Hepatocyte (in vitro differentiated cells): ENCODE measurements around the gene SCGB2B2. TPM values are rescaled to one million over a fixed set of nuclear protein-coding genes. Genes with fewer than 3 reads are reported as not detected.

Source experiments
- DNase-seq: peaks from one replicate; pipeline ENCODE4 v3.0.0-alpha.2; 2016; ENCODE audit warnings: low spot score
- H2AFZ ChIP-seq: fragments of 200-600 bp; sonication (generic); 2 replicates; pipeline ENCODE4 v1.6.0; 2016; ENCODE audit warnings: antibody characterized with exemption, mild to moderate bottlenecking
- H3K27ac ChIP-seq: fragments of 200-600 bp; sonication (generic); 2 replicates; pipeline ENCODE4 v1.5.1; 2016; ENCODE audit warnings: mild to moderate bottlenecking
- H3K27me3 ChIP-seq: fragments of 200-600 bp; sonication (generic); 2 replicates; pipeline ENCODE4 v1.6.1; 2016
- H3K36me3 ChIP-seq: fragments of 200-600 bp; sonication (generic); replicated peaks from 2 replicates; pipeline ENCODE4 v1.5.1; 2016; ENCODE audit warnings: low read depth; ENCODE audit not compliant: insufficient read depth
- H3K4me1 ChIP-seq: fragments of 200-600 bp; sonication (generic); 2 replicates; pipeline ENCODE4 v1.5.1; 2016; ENCODE audit warnings: mild to moderate bottlenecking, moderate library complexity; ENCODE audit not compliant: insufficient read depth
- H3K4me2 ChIP-seq: fragments of 200-600 bp; sonication (generic); 2 replicates; pipeline ENCODE4 v1.6.0; 2016
- H3K4me3 ChIP-seq: fragments of 200-600 bp; sonication (generic); 2 replicates; pipeline ENCODE4 v1.5.1; 2016; ENCODE audit warnings: mild to moderate bottlenecking
- H3K79me2 ChIP-seq: fragments of 200-600 bp; sonication (generic); 2 replicates; pipeline ENCODE4 v1.6.0; 2017; ENCODE audit warnings: mild to moderate bottlenecking
- H3K9me2 ChIP-seq: fragments of 200-600 bp; sonication (generic); replicated peaks from 2 replicates; pipeline ENCODE4 v1.6.0; 2017; ENCODE audit warnings: mild to moderate bottlenecking; ENCODE audit not compliant: insufficient read depth
- H3K9me3 ChIP-seq: fragments of 200-600 bp; sonication (generic); 2 replicates; pipeline ENCODE4 v1.5.1; 2016; ENCODE audit warnings: low read depth, mild to moderate bottlenecking
- H4K20me1 ChIP-seq: fragments of 200-600 bp; sonication (generic); 2 replicates; pipeline ENCODE4 v1.6.0; 2016; ENCODE audit warnings: mild to moderate bottlenecking; ENCODE audit not compliant: insufficient read depth, poor library complexity, severe bottlenecking
- CTCF ChIP-seq: fragments of 200-600 bp; sonication (generic); IDR thresholded peaks from 2 replicates; pipeline ENCODE4 v1.5.1; 2016; ENCODE audit warnings: antibody characterized with exemption, mild to moderate bottlenecking; ENCODE audit not compliant: poor library complexity
- EZH2 ChIP-seq: fragments of 200-600 bp; sonication (generic); IDR thresholded peaks from 2 replicates; pipeline ENCODE4 v1.6.1; 2016; ENCODE audit warnings: antibody characterized with exemption, mild to moderate bottlenecking, borderline replicate concordance
- EZH2phosphoT487 ChIP-seq: fragments of 200-600 bp; sonication (generic); IDR thresholded peaks from one replicate; pipeline ENCODE4 v1.6.1; 2018; ENCODE audit warnings: antibody characterized with exemption, mild to moderate bottlenecking, low read depth, moderate library complexity; ENCODE audit not compliant: unreplicated experiment, severe bottlenecking
- WGBS: methylation state at CpG from one replicate; pipeline ENCODE4 v1.1.6; 2016; ENCODE audit warnings: low lambda C conversion rate; ENCODE audit errors: missing lambda C conversion rate; 5-methylcytosine and 5-hydroxymethylcytosine counted together
- polyA plus RNA-seq: library from polyadenylated mRNA; unstranded; fragments of >200 nt; fragmentation: Nextera tagmentation; extraction: Ambion mirVana; gene quantifications from 2 replicates; pipeline ENCODE4 v1.2.1, GENCODE V29; 2016
- total RNA-seq: library from RNA; depleted of rRNA; stranded (reverse); fragments of >200 nt; gene quantifications from 2 replicates; pipeline ENCODE4 v1.2.3, GENCODE V29; 2014

The SCGB2B2 gene
- total and polyA plus RNA-seq, 2 experiments from 2014 or later = 0.13 TPM; not detected in 1

GRCh38 chr19:34713262-34713637 is 36.3 kb upstream of the SCGB2B2 start:
- WGBS = 70% methylated on average over 2 of the region's 2 CpGs
- no peak overlapping the region for H3K4me2 ChIP-seq

GRCh38 chr19:34712395-34713261 is 35.7 kb upstream of the SCGB2B2 start:
- Histone ChIP-seq H3K36me3 (no peaks in the 10 kb centered on the region), H3K4me2 (no peak overlapping the region), H3K9me3 (peaks cover 12% of the 10 kb centered on the region), H3K4me3 (no peak overlapping the region), H3K79me2 (no peaks in the 10 kb centered on the region), H3K9me2 (no peaks in the 10 kb centered on the region), H4K20me1 (no peaks in the 10 kb centered on the region), H2AFZ (no peak overlapping the region), H3K27ac (no peak overlapping the region), H3K4me1 (no peaks in the 10 kb centered on the region), H3K27me3 (no peaks in the 10 kb centered on the region)
- peak; percentile 83 for DNase-seq
- TF ChIP-seq CTCF (peak; percentile 64), EZH2 (no peak), EZH2phosphoT487 (no peak)
- 40% methylated on average over 11 of the region's 11 CpGs for WGBS

More at GRCh38 chr19:34713262-34713637, 36.3 kb upstream of the SCGB2B2 start:
- TF ChIP-seq CTCF (no peak), EZH2phosphoT487 (no peak), EZH2 (no peak)
- Histone ChIP-seq H3K9me3 (peaks cover 12% of the 10 kb centered on the region), H3K27me3 (no peaks in the 10 kb centered on the region), H3K79me2 (no peaks in the 10 kb centered on the region), H3K36me3 (no peaks in the 10 kb centered on the region), H3K4me1 (no peaks in the 10 kb centered on the region), H4K20me1 (no peaks in the 10 kb centered on the region), H3K27ac (no peak overlapping the region), H3K9me2 (no peaks in the 10 kb centered on the region), H3K4me3 (no peak overlapping the region), H2AFZ (no peak overlapping the region)
- DNase-seq = no peak

GRCh38 chr19:34711890-34712289 is 34.9 kb upstream of the SCGB2B2 start:
- Histone ChIP-seq H3K79me2 (no peaks in the 10 kb centered on the region), H3K4me2 (no peak overlapping the region), H3K9me3 (peaks cover 12% of the 10 kb centered on the region), H3K9me2 (no peaks in the 10 kb centered on the region), H3K36me3 (no peaks in the 10 kb centered on the region), H3K27me3 (no peaks in the 10 kb centered on the region), H3K4me1 (no peaks in the 10 kb centered on the region), H4K20me1 (no peaks in the 10 kb centered on the region), H3K27ac (no peak overlapping the region), H3K4me3 (no peak overlapping the region), H2AFZ (no peak overlapping the region)
- DNase-seq = no peak
- TF ChIP-seq EZH2phosphoT487 (no peak), CTCF (no peak), EZH2 (no peak)
- 61% methylated on average over 6 of the region's 6 CpGs for whole genome bisulfite sequencing
